ENCODE measurements around the gene CPN1. TPM values are rescaled to one million over a fixed set of nuclear protein-coding genes. Genes with fewer than 3 reads are reported as not detected.
A peak's percentile ranks its signal among the peaks of the same experiment; 100 is the strongest.

The CPN1 gene
- total RNA-seq, 1 donor from 2014 or later = not detected

GRCh38 chr10:99995269-99995668 lies 86.4 kb downstream of the CPN1 start:
- peak overlapping the region; percentile 92 for H3K27ac Mint-ChIP-seq
- ChIA-PET POLR2A (interaction anchor here (1.5 to 2.2 kb wide), 5 partner anchors 10 to 19 kb away, joined by 3 to 15 read pairs (median 5); partner anchors contain the start of gene DNMBP), CTCF (interaction anchor here (0.5 to 2.7 kb wide), 5 partner anchors 10 to 149 kb away, joined by 3 to 17 read pairs (median 5); partner anchors contain the start of gene DNMBP)
- no peaks in the 10 kb centered on the region for H3K9me3 Mint-ChIP-seq
- intact Hi-C loops (cut with micrococcal nuclease) = no loop called here
- TF ChIP-seq, protein P1, sequence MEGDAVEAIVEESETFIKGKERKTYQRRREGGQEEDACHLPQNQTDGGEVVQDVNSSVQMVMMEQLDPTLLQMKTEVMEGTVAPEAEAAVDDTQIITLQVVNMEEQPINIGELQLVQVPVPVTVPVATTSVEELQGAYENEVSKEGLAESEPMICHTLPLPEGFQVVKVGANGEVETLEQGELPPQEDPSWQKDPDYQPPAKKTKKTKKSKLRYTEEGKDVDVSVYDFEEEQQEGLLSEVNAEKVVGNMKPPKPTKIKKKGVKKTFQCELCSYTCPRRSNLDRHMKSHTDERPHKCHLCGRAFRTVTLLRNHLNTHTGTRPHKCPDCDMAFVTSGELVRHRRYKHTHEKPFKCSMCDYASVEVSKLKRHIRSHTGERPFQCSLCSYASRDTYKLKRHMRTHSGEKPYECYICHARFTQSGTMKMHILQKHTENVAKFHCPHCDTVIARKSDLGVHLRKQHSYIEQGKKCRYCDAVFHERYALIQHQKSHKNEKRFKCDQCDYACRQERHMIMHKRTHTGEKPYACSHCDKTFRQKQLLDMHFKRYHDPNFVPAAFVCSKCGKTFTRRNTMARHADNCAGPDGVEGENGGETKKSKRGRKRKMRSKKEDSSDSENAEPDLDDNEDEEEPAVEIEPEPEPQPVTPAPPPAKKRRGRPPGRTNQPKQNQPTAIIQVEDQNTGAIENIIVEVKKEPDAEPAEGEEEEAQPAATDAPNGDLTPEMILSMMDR (IDR thresholded peaks at IDR 0.05) = no peak
- peak overlapping the region; percentile 16 for H3K4me3 Mint-ChIP-seq
- peaks cover 7% of the 10 kb centered on the region for H3K36me3 Mint-ChIP-seq (ENCODE audit: low read depth)
- DNase-seq (no peak), ATAC-seq (ENCODE audit: low read depth) (no peak)
- no peaks in the 10 kb centered on the region for H3K27me3 Mint-ChIP-seq
- H3K4me1 Mint-ChIP-seq = peaks cover 56% of the 10 kb centered on the region

DNA sequence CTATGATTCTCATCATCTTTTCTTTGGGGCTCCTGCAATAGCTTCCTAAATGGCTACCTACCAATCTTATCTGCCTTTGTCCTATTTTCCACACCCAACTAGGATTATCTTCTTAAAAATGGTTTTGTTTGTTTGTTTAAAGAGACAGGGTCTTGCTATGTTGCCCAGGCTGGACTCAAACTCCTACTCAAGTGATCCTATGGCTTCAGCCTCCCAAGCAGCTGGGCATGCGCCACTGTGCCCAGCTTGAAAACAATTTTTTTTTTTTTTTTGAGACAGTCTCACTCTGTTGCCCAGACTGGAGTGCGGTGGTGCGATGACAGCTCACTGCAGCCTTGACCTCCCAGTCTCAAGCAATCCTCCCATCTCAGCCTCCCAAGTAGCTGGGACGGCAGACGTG lies 86.9 kb downstream of the CPN1 start:
- ATAC-seq (ENCODE audit: low read depth) (no peak), DNase-seq (no peak)
- Mint-ChIP-seq H3K27ac (peak overlapping the region; percentile 92), H3K27me3 (no peaks in the 10 kb centered on the region), H3K9me3 (no peaks in the 10 kb centered on the region), H3K4me3 (peak overlapping the region; percentile 16), H3K36me3 (ENCODE audit: low read depth) (peaks cover 6% of the 10 kb centered on the region), H3K4me1 (peaks cover 52% of the 10 kb centered on the region)
- CTCF ChIA-PET = interaction anchor here (0.5 to 2.7 kb wide), 6 partner anchors 11 to 149 kb away, joined by 3 to 17 read pairs (median 4); partner anchors contain the start of gene DNMBP
- intact Hi-C loops (cut with micrococcal nuclease) = loop anchor here (1.0 kb wide), 2 partner anchors 14 to 20 kb away; partner anchors contain the start of gene DNMBP
- TF ChIP-seq, protein P1 (IDR thresholded peaks at IDR 0.05) = no peak
- POLR2A ChIA-PET = interaction anchor here (0.9 to 2.2 kb wide), 6 partner anchors 9 to 352 kb away, joined by 3 to 15 read pairs (median 4); partner anchors contain the start of genes DNMBP and SCD

DNA sequence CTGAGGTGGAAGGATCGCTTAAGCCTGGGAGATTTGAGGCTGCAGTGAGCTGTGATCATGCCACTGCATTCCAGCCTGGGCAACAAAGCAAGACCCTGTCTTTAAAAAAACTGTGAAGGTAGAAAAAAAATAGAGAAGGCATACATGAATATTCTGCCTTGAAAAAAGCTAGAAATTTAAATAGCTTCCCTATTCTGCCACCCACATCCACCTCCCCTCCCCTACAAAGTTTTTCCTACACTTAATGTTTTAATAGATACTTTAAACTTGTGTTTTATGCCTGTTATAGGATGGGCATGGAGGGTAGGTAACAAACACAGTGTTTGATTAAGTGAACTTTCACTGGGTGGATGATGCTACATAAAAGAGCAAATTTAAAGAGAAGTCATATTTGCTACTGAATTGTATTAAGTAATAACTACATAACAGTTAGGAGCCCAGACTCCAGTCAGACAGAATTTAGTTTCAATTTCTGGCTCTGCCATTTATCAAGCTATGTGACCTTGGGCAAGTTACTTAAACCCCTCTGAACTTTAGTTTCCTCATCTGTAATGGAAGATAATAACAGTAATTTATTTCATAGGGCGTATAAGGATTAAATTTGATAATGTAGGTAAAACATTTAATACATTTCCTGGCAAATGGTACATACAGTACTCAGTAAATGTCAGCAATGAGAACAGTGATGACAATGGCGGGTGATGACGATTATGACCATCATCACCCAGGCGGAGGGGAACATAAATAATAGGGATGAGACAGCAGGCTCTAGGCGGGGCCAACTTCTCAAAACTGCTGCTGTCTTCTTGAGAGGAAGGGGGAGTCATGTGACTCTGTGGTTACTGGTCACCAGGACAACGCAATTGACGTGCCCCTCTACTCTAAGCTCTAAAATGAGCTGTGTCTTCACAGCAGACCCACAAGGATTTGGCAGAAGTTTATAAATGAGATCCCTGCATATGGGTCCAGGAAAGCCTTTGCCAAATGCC lies 87.7 kb downstream of the CPN1 start:
- DNase-seq = peak; percentile 54
- ChIA-PET CTCF (interaction anchor here (0.6 to 2.7 kb wide), 7 partner anchors 13 to 1858 kb away, joined by 3 to 17 read pairs (median 4); partner anchors contain the start of gene DNMBP), POLR2A (interaction anchor here (0.6 to 2.2 kb wide), 9 partner anchors 8 to 1678 kb away, joined by 3 to 15 read pairs (median 3); partner anchors contain the start of genes DNMBP and SCD)
- H3K27me3 Mint-ChIP-seq = no peaks in the 10 kb centered on the region
- intact Hi-C loops (cut with micrococcal nuclease) = loop anchor here (1.0 kb wide), 2 partner anchors 15 to 19 kb away; partner anchors contain the start of gene DNMBP
- peak overlapping the region; percentile 92 for H3K27ac Mint-ChIP-seq
- TF ChIP-seq, protein P1 (IDR thresholded peaks at IDR 0.05) = no peak
- peaks cover 7% of the 10 kb centered on the region for H3K36me3 Mint-ChIP-seq (ENCODE audit: low read depth)
- peak overlapping the region; percentile 78 for H3K4me3 Mint-ChIP-seq
- ATAC-seq (ENCODE audit: low read depth) = peak; percentile 94
- peaks cover 45% of the 10 kb centered on the region for H3K4me1 Mint-ChIP-seq
- no peaks in the 10 kb centered on the region for H3K9me3 Mint-ChIP-seq

Other genes starting within 250 kb of the CPN1 start
- gene DNMBP, start 71.9 kb downstream of the CPN1 start, total RNA-seq = 12.5 and 13.1 TPM in 2 replicates
- gene ERLIN1, start 104.2 kb upstream of the CPN1 start, total RNA-seq = 5.6 and 7.6 TPM in 2 replicates
- gene CHUK, start 147.7 kb upstream of the CPN1 start, total RNA-seq = 17.7 and 21.6 TPM in 2 replicates
- 41.8 and 53.3 TPM in 2 replicates for gene CWF19L1, start 185.8 kb upstream of the CPN1 start, total RNA-seq
- gene BLOC1S2, start 204.8 kb upstream of the CPN1 start, total RNA-seq = 47.7 and 52.3 TPM in 2 replicates
- not detected in 2 replicates for gene PKD2L1, start 248.4 kb upstream of the CPN1 start, total RNA-seq

Data from activated B cell treated with CpG ODN at 0.5 μM for 24 hours (primary cell).